IPS-18a (cell line): ENCODE measurements around the gene NPW.
A peak's percentile ranks its signal among the peaks of the same experiment; 100 is the strongest.

Source experiments
- H3K27ac ChIP-seq: one replicate; pipeline ENCODE4 v1.5.1; 2013; ENCODE audit warnings: low read length
- H3K27me3 ChIP-seq: one replicate; pipeline ENCODE4 v1.6.1; 2013; ENCODE audit warnings: mild to moderate bottlenecking, low read length; ENCODE audit not compliant: control insufficient read depth, insufficient read depth
- H3K36me3 ChIP-seq: one replicate; pipeline ENCODE4 v1.6.1; 2013; ENCODE audit warnings: low read depth, low read length; ENCODE audit not compliant: control insufficient read depth
- H3K4me1 ChIP-seq: one replicate; pipeline ENCODE4 v1.6.1; 2013; ENCODE audit warnings: low read depth, low read length; ENCODE audit not compliant: control insufficient read depth
- H3K4me3 ChIP-seq: one replicate; pipeline ENCODE4 v1.5.1; 2013; ENCODE audit warnings: low read length
- H3K9ac ChIP-seq: one replicate; pipeline ENCODE4 v1.6.1; 2013; ENCODE audit warnings: mild to moderate bottlenecking, low read length, moderate library complexity
- H3K9me3 ChIP-seq: one replicate; pipeline ENCODE4 v1.6.1; 2013; ENCODE audit warnings: low read depth, low read length; ENCODE audit not compliant: control insufficient read depth

Gene NPW

GRCh38 chr16:2019518-2019920 lies at the start of gene NPW:
TSS of gene NPW (plus strand) at chr16:2019785.
- Histone ChIP-seq H3K36me3 (no peaks in the 10 kb centered on the region), H3K27me3 (peaks cover 48% of the 10 kb centered on the region), H3K27ac (no peak within 1 kb of the TSS), H3K9me3 (no peaks in the 10 kb centered on the region), H3K4me3 (peak within 1 kb of the TSS; percentile 53), H3K9ac (no peak within 1 kb of the TSS), H3K4me1 (no peaks in the 10 kb centered on the region)

- Histone ChIP-seq H3K27me3 (no peaks in the 10 kb centered on the region), H3K9ac (peak within 1 kb of the TSS; percentile 70), H3K4me3 (peak within 1 kb of the TSS; percentile 71), H3K27ac (peak within 1 kb of the TSS; percentile 25), H3K4me1 (no peaks in the 10 kb centered on the region), H3K9me3 (no peaks in the 10 kb centered on the region), H3K36me3 (peaks cover 26% of the 10 kb centered on the region)
These were observed 47.6 kb upstream of the NPW start, which contains the start of gene TBL3 for GRCh38 chr16:1971796-1972489. TSS of gene TBL3 (plus strand) at chr16:1972053. CDS start at chr16:1972165, 112 bp downstream.

GRCh38 chr16:1972490-1972877 lies 47.1 kb upstream of the NPW start:
- H3K36me3 ChIP-seq = peaks cover 28% of the 10 kb centered on the region
- peak overlapping the region; percentile 70 for H3K9ac ChIP-seq
- H3K4me3 ChIP-seq = peak overlapping the region; percentile 71
- H3K4me1 ChIP-seq = no peaks in the 10 kb centered on the region
- no peaks in the 10 kb centered on the region for H3K9me3 ChIP-seq
- H3K27me3 ChIP-seq = no peaks in the 10 kb centered on the region
- no peak overlapping the region for H3K27ac ChIP-seq

- Histone ChIP-seq H3K9me3 (no peaks in the 10 kb centered on the region), H3K27me3 (no peaks in the 10 kb centered on the region), H3K36me3 (peaks cover 28% of the 10 kb centered on the region), H3K4me1 (no peaks in the 10 kb centered on the region), H3K4me3 (no peak overlapping the region), H3K9ac (no peak overlapping the region), H3K27ac (no peak overlapping the region)
These were observed 46.0 kb upstream of the NPW start for GRCh38 chr16:1973461-1974156.

GRCh38 chr16:1974157-1975070 lies 45.2 kb upstream of the NPW start:
- Histone ChIP-seq H3K4me1 (no peaks in the 10 kb centered on the region), H3K4me3 (no peak overlapping the region), H3K9me3 (no peaks in the 10 kb centered on the region), H3K27ac (no peak overlapping the region), H3K27me3 (peaks cover 2% of the 10 kb centered on the region), H3K9ac (no peak overlapping the region), H3K36me3 (peaks cover 28% of the 10 kb centered on the region)

GRCh38 chr16:1975432-1976215 lies 44.0 kb upstream of the NPW start:
- Histone ChIP-seq H3K4me3 (no peak overlapping the region), H3K36me3 (peaks cover 28% of the 10 kb centered on the region), H3K9me3 (no peaks in the 10 kb centered on the region), H3K27me3 (peaks cover 14% of the 10 kb centered on the region), H3K9ac (no peak overlapping the region), H3K4me1 (peaks cover 8% of the 10 kb centered on the region), H3K27ac (no peak overlapping the region)

GRCh38 chr16:1976216-1976520 lies 43.4 kb upstream of the NPW start:
- no peaks in the 10 kb centered on the region for H3K9me3 ChIP-seq
- H3K27me3 ChIP-seq = peaks cover 20% of the 10 kb centered on the region
- H3K4me1 ChIP-seq = peaks cover 9% of the 10 kb centered on the region
- H3K9ac ChIP-seq = no peak overlapping the region
- no peak overlapping the region for H3K4me3 ChIP-seq
- H3K36me3 ChIP-seq = peaks cover 28% of the 10 kb centered on the region
- no peak overlapping the region for H3K27ac ChIP-seq

GRCh38 chr16:1976951-1977874 lies 42.4 kb upstream of the NPW start:
- Histone ChIP-seq H3K27me3 (peaks cover 30% of the 10 kb centered on the region), H3K4me3 (no peak overlapping the region), H3K4me1 (peaks cover 9% of the 10 kb centered on the region), H3K9me3 (no peaks in the 10 kb centered on the region), H3K9ac (no peak overlapping the region), H3K36me3 (peaks cover 28% of the 10 kb centered on the region), H3K27ac (no peak overlapping the region)

GRCh38 chr16:1977875-1978268 lies 41.7 kb upstream of the NPW start:
- Histone ChIP-seq H3K36me3 (peaks cover 28% of the 10 kb centered on the region), H3K27me3 (peaks cover 37% of the 10 kb centered on the region), H3K9ac (no peak overlapping the region)

GRCh38 chr16:1978476-1979120 lies 41.0 kb upstream of the NPW start:
- Histone ChIP-seq H3K36me3 (peaks cover 28% of the 10 kb centered on the region), H3K4me3 (peak overlapping the region; percentile 30), H3K27ac (no peak overlapping the region), H3K9ac (no peak overlapping the region), H3K27me3 (peaks cover 41% of the 10 kb centered on the region), H3K9me3 (no peaks in the 10 kb centered on the region), H3K4me1 (peaks cover 13% of the 10 kb centered on the region)

More at GRCh38 chr16:1977875-1978268, 41.7 kb upstream of the NPW start:
- no peak overlapping the region for H3K27ac ChIP-seq
- H3K4me1 ChIP-seq = peaks cover 9% of the 10 kb centered on the region
- no peak overlapping the region for H3K4me3 ChIP-seq
- no peaks in the 10 kb centered on the region for H3K9me3 ChIP-seq
